Stomach (tissue), 9 donors: ENCODE measurements around the gene DPM3. TPM values are rescaled to one million over a fixed set of nuclear protein-coding genes. Genes with fewer than 3 reads are reported as not detected.
A peak's percentile ranks its signal among the peaks of the same experiment; 100 is the strongest.

Experiments
- DNase-seq, 2 donors: peaks; one replicate each; pipeline versions ENCODE4 v3.0.0 to v3.0.0-alpha.2; 2013 to 2019
- H3K27ac ChIP-seq, 5 donors: fragments of 200-600 bp in 4 of 5; sonication (generic) in 4 of 5; one replicate each; pipeline ENCODE4 v1.5.1; 2013 to 2019; ENCODE audit warnings: mild to moderate bottlenecking in 1 of 5, moderate library complexity in 1 of 5
- H3K27me3 ChIP-seq, 3 donors: fragments of 200-600 bp; sonication (generic); one replicate each; pipeline ENCODE4 v1.5.1; 2017 to 2019; ENCODE audit warnings: mixed run types in 1 of 3
- H3K36me3 ChIP-seq, 4 donors: fragments of 200-600 bp; sonication (generic); 1 replicate in 3 of 4; 2 replicates in 1 of 4; pipeline ENCODE4 v1.5.1; 2016 to 2019
- H3K4me1 ChIP-seq, 4 donors: fragments of 200-600 bp; sonication (generic); one replicate each; pipeline ENCODE4 v1.5.1; 2016 to 2019
- H3K4me3 ChIP-seq, 4 donors: fragments of 200-600 bp; sonication (generic) in 3 of 4; one replicate each; pipeline ENCODE4 v1.5.1; 2016 to 2019; ENCODE audit warnings: mild to moderate bottlenecking in 1 of 4
- H3K9me3 ChIP-seq, 4 donors: fragments of 200-600 bp; sonication (generic); one replicate each; pipeline ENCODE4 v1.5.1; 2016 to 2019
- CTCF ChIP-seq, 7 experiments: fragments of 450-650 bp in 4 of 7; fragments of 200-600 bp in 3 of 7; sonication (generic) in 3 of 7; IDR thresholded peaks; one replicate each; pipeline ENCODE4 v1.5.1; 2016 to 2019; ENCODE audit warnings: antibody characterized with exemption in 7 of 7, control low read depth in 2 of 7, mild to moderate bottlenecking in 1 of 7
- EP300 ChIP-seq: sonication (generic); formaldehyde crosslinking; IDR thresholded peaks from one replicate; pipeline ENCODE4 v1.6.1; 2017; ENCODE audit warnings: antibody characterized with exemption
- POLR2A ChIP-seq, 4 donors: fragments of 450-650 bp; IDR thresholded peaks; one replicate each; pipeline ENCODE4 v1.6.1; 2016; ENCODE audit warnings: antibody characterized with exemption in 4 of 4, control low read depth in 2 of 4, mild to moderate bottlenecking in 1 of 4, moderate library complexity in 1 of 4
- POLR2AphosphoS5 ChIP-seq, 3 donors: sonication (generic); formaldehyde crosslinking; IDR thresholded peaks; one replicate each; pipeline ENCODE4 v1.6.1; 2016; ENCODE audit warnings: antibody characterized with exemption in 3 of 3
- WGBS, 5 donors: extraction: QIAGEN DNeasy Blood & Tissue Kit in 3 of 5; methylation state at CpG; one replicate each; pipeline versions ENCODE4 v1.1.5 to v1.1.7; 2013 to 2018; 5-methylcytosine and 5-hydroxymethylcytosine counted together
- intact Hi-C: fragments of 100-400 bp; cut with DNase I; formaldehyde crosslinking; loops from one replicate; pipeline ENCODE4 v1.15.1; 2023; ENCODE audit warnings: low total_unique reads
- polyA plus RNA-seq, 3 donors: library from polyadenylated mRNA; stranded (reverse); fragments of 200-250 nt; gene quantifications; one replicate each; pipeline ENCODE4 v1.2.3, GENCODE V29; 2013
- total RNA-seq, 5 donors: library from RNA; depleted of rRNA; stranded (reverse); fragments of >200 nt; gene quantifications; one replicate each; pipeline versions ENCODE4 v1.1.0 to v1.2.3, GENCODE V29; 2014 to 2016
- donor health status: healthy with polysubstance abuse.
- donor health status: Bipolar disorder and iron deficiency.
- donor health status: healthy.

Gene DPM3
- total and polyA plus RNA-seq, 8 donors = 13.3 to 301 (median 51.3) TPM; not detected in 1

GRCh38 chr1:155093911-155094621, 46.3 kb downstream of the DPM3 start:
- H3K27ac ChIP-seq = peak overlapping the region in 4 of 5 donors; percentile 9 to 46 (median 30)
- DNase-seq = peak in 1 of 2 donors; percentile 81
- intact Hi-C loops = loop anchor here (5.0 kb wide), 1 partner anchor 73 kb away; no protein-coding TSS in a partner anchor

GRCh38 chr1:155092641-155093040, 47.7 kb downstream of the DPM3 start:
- Histone ChIP-seq H3K27me3 (no peaks in the 10 kb centered on the region), H3K9me3 (no peaks in the 10 kb centered on the region), H3K36me3 (no peaks in the 10 kb centered on the region), H3K4me1 (peaks cover 15 to 25% (median 21%) of the 10 kb centered on the region in 4 donors), H3K27ac (no peak overlapping the region), H3K4me3 (no peak overlapping the region)
- no peak for DNase-seq
- no peak for TF ChIP-seq POLR2AphosphoS5 (IDR thresholded peaks at IDR 0.05)
- no peak for TF ChIP-seq EP300
- no peak for TF ChIP-seq CTCF (IDR thresholded peaks at IDR 0.05)
- no peak for TF ChIP-seq POLR2A (IDR thresholded peaks at IDR 0.05)
- 84 to 92% (median 88%) methylated on average over 11 to 12 of the region's 12 CpGs for WGBS, 5 donors
- intact Hi-C loops = loop anchor here (5.0 kb wide), 1 partner anchor 75 kb away; no protein-coding TSS in a partner anchor

More at GRCh38 chr1:155093911-155094621, 46.3 kb downstream of the DPM3 start:
- Histone ChIP-seq H3K27me3 (no peaks in the 10 kb centered on the region), H3K36me3 (no peaks in the 10 kb centered on the region), H3K4me3 (no peak overlapping the region), H3K9me3 (no peaks in the 10 kb centered on the region), H3K4me1 (peaks cover 15 to 25% (median 21%) of the 10 kb centered on the region in 4 donors)
- WGBS, 5 donors = 13 to 27% (median 23%) methylated on average over 12 to 13 of the region's 13 CpGs
- peak in 4 of 7 experiments; percentile 9 to 46 (median 22) for TF ChIP-seq CTCF (IDR thresholded peaks at IDR 0.05)
- no peak for TF ChIP-seq POLR2AphosphoS5 (IDR thresholded peaks at IDR 0.05)

GRCh38 chr1:155092131-155092530, 48.2 kb downstream of the DPM3 start:
- TF ChIP-seq EP300 (no peak), POLR2AphosphoS5 (IDR thresholded peaks at IDR 0.05) (no peak), POLR2A (IDR thresholded peaks at IDR 0.05) (no peak), CTCF (IDR thresholded peaks at IDR 0.05) (no peak)
- no peak for DNase-seq
- Histone ChIP-seq H3K27me3 (no peaks in the 10 kb centered on the region), H3K27ac (no peak overlapping the region), H3K36me3 (no peaks in the 10 kb centered on the region), H3K4me3 (no peak overlapping the region), H3K4me1 (peaks cover 15 to 25% (median 21%) of the 10 kb centered on the region in 4 donors), H3K9me3 (no peaks in the 10 kb centered on the region)
- 76 to 92% (median 81%) methylated on average over 6 of the region's 6 CpGs for WGBS, 5 donors
- intact Hi-C loops = loop anchor here (5.0 kb wide), 1 partner anchor 75 kb away; no protein-coding TSS in a partner anchor

- peaks cover 15 to 26% (median 22%) of the 10 kb centered on the region in 4 donors for H3K4me1 ChIP-seq
- H3K36me3 ChIP-seq = no peaks in the 10 kb centered on the region
- peak; percentile 84 to 92 for DNase-seq
- no peak overlapping the region for H3K4me3 ChIP-seq
- no peaks in the 10 kb centered on the region for H3K27me3 ChIP-seq
- H3K27ac ChIP-seq = no peak overlapping the region
- 16 to 27% (median 20%) methylated on average over 18 to 29 of the region's 29 CpGs for WGBS, 5 donors
- H3K9me3 ChIP-seq = no peaks in the 10 kb centered on the region
- intact Hi-C loops = loop anchor here (5.0 kb wide), 1 partner anchor 76 kb away; no protein-coding TSS in a partner anchor
- TF ChIP-seq CTCF (IDR thresholded peaks at IDR 0.05) (peak in 6 of 7 experiments; percentile 91 to 99 (median 98)), POLR2A (IDR thresholded peaks at IDR 0.05) (no peak), POLR2AphosphoS5 (IDR thresholded peaks at IDR 0.05) (peak in 1 of 3 donors; percentile 62)
Observed at GRCh38 chr1:155091071-155092051, 49.0 kb downstream of the DPM3 start.
